ENCODE results near the gene MSL1. TPM values are rescaled to one million over a fixed set of nuclear protein-coding genes. Genes with fewer than 3 reads are reported as not detected.

MSL1 gene
- total and polyA plus RNA-seq, 4 donors = 89.4 to 168 (median 143) TPM

DNA sequence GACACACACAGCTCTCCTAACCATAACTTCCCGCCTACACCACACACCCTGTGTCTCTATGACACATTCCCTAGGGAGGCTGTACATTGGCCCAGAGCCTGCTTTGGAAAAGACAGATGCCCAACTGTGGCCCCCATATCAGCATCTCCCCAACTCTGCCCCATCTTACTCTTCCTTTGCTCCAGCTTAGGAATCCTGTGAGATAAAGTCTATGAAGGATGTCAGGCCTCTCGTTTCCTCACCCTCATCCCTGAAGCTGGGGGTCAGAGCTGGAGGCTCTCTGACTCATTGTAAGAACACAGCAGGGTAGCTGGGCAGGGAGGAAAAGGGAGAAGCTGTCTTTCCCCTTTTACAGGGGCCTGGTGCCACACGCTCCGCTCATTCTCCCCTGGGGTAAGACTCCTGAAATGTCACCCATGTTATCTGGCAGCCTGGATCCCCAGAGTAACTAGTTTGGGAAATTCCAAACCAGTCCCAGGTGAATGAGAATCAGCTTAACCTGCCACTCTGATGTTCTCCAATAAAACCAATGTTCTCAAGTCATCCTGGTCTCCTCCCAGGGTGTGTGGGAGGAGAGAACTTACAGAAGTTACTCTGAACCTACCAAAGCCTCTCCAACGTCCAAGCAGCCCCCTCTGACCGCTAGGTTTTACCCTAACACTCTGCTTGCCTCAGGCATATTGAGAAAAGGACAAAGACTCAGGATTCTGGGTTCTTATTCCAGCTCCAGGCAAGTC, 58.3 kb downstream of the MSL1 start:
- no peak for DNase-seq (ENCODE audit: low read depth in 4 of 6, low spot score in 6 of 6)

DNA sequence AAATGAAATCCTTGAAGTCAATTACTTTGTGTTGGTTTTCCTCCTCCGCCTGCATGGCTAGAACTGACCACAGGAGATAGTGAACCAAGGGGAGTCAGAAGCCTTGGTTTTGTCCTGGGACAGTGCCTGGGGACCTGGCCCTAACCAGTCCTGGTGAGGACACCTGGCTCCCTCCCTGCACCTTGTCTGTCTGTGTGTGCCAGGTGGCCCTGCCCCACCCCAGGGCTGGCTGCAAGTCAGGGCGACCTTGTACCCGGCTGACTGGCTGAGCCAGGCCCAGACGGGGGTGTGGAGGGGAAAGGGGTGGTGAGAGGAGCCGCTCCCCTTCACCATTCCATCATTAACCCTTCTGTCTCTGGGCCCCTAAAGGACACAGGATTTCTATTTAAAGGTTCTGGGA, 58.9 kb downstream of the MSL1 start:
- DNase-seq (ENCODE audit: low read depth in 4 of 6, low spot score in 6 of 6) = no peak
- H3K9me3 ChIP-seq (ENCODE audit: control insufficient read depth, insufficient read depth, low read length) = no peaks in the 10 kb centered on the region
- peaks cover 37% of the 10 kb centered on the region for H3K4me1 ChIP-seq (ENCODE audit: control insufficient read depth, insufficient read depth, low read length)
- no peak overlapping the region for H3K4me3 ChIP-seq (ENCODE audit: low read depth, low read length)
- no peak overlapping the region for H3K27ac ChIP-seq (ENCODE audit: low read depth, low read length)
- WGBS (ENCODE audit: insufficient coverage) = 92% methylated on average over 1 of the region's 5 CpGs
- peaks cover 43% of the 10 kb centered on the region for H3K36me3 ChIP-seq (ENCODE audit: control insufficient read depth, insufficient read depth, low read length)
- H3K27me3 ChIP-seq (ENCODE audit: control insufficient read depth, insufficient read depth, low read length) = no peaks in the 10 kb centered on the region

More for the DNA sequence above, 58.3 kb downstream of the MSL1 start:
- Histone ChIP-seq H3K4me1 (ENCODE audit: control insufficient read depth, insufficient read depth, low read length) (peaks cover 37% of the 10 kb centered on the region), H3K9me3 (ENCODE audit: control insufficient read depth, insufficient read depth, low read length) (no peaks in the 10 kb centered on the region), H3K27ac (ENCODE audit: low read depth, low read length) (peak overlapping the region; percentile 25), H3K4me3 (ENCODE audit: low read depth, low read length) (no peak overlapping the region), H3K36me3 (ENCODE audit: control insufficient read depth, insufficient read depth, low read length) (peaks cover 43% of the 10 kb centered on the region), H3K27me3 (ENCODE audit: control insufficient read depth, insufficient read depth, low read length) (no peaks in the 10 kb centered on the region)
- WGBS (ENCODE audit: insufficient coverage) = 100% methylated on average over 2 of the region's 6 CpGs

DNA sequence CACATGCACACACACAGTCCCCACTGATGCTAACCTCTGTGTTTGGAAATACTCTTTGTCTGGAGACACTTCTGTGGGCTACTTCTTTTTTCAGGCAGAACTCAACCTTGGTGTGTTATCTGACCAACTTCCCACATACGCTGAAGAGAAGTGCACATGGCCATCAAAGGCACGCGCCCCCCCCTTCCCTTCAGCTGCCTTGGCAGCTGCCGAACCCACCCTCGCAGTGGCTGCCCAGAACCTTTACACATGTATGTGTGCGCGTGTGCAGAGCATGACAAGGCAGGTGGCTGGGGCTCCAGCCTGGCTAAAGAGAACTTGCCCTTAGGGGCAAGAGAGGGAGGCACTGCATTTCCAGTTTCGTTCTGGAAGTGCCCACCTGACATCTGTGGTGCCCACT, 59.4 kb downstream of the MSL1 start:
- DNase-seq (ENCODE audit: low read depth in 4 of 6, low spot score in 6 of 6) = no peak
- H3K9me3 ChIP-seq (ENCODE audit: control insufficient read depth, insufficient read depth, low read length) = no peaks in the 10 kb centered on the region
- no peaks in the 10 kb centered on the region for H3K27me3 ChIP-seq (ENCODE audit: control insufficient read depth, insufficient read depth, low read length)
- 69% methylated on average over 8 of the region's 8 CpGs for WGBS (ENCODE audit: insufficient coverage)
- peaks cover 42% of the 10 kb centered on the region for H3K36me3 ChIP-seq (ENCODE audit: control insufficient read depth, insufficient read depth, low read length)
- no peak overlapping the region for H3K27ac ChIP-seq (ENCODE audit: low read depth, low read length)
- H3K4me3 ChIP-seq (ENCODE audit: low read depth, low read length) = no peak overlapping the region
- peaks cover 37% of the 10 kb centered on the region for H3K4me1 ChIP-seq (ENCODE audit: control insufficient read depth, insufficient read depth, low read length)

DNA sequence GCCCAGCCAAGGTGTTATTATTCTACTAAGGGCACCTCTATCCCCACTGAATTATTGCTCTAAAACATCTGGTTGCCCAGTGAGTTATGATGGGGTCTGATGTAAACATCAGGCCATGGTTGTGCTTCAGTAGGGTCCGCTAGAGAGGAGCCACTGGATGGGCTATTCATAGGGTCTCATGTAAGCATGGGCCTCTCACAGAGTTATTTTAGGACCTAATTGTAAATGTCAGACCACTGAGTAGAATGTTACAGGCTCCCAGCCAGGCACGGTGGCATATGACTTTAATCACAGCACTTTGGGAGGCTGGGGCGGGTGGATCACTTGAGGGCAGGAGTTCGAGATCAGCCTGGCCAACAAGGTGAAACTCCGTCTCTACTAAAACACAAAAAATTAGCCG, 60.8 kb downstream of the MSL1 start:
- no peak overlapping the region for H3K27ac ChIP-seq (ENCODE audit: low read depth, low read length)

More for the DNA sequence above, 60.8 kb downstream of the MSL1 start:
- Histone ChIP-seq H3K4me1 (ENCODE audit: control insufficient read depth, insufficient read depth, low read length) (peaks cover 24% of the 10 kb centered on the region), H3K27me3 (ENCODE audit: control insufficient read depth, insufficient read depth, low read length) (no peaks in the 10 kb centered on the region), H3K4me3 (ENCODE audit: low read depth, low read length) (no peak overlapping the region), H3K36me3 (ENCODE audit: control insufficient read depth, insufficient read depth, low read length) (peaks cover 34% of the 10 kb centered on the region), H3K9me3 (ENCODE audit: control insufficient read depth, insufficient read depth, low read length) (no peaks in the 10 kb centered on the region)
- WGBS (ENCODE audit: insufficient coverage) = 92% methylated on average over 4 of the region's 6 CpGs
- no peak for DNase-seq (ENCODE audit: low read depth in 4 of 6, low spot score in 6 of 6)

Other genes starting within 250 kb of the MSL1 start
- 1 to 10 TPM; 7.9 to 8.8 TPM for gene GSDMB, start 203.3 kb upstream of the MSL1 start, total RNA-seq
- 10 to 100 TPM; 11.3 to 26.2 TPM for gene GSDMB, start 203.3 kb upstream of the MSL1 start, polyA plus RNA-seq (ENCODE audit: insufficient read length in 2 of 2)
- gene ORMDL3, start 194.4 kb upstream of the MSL1 start, total RNA-seq = 100 to 1,000 TPM in 1 of 2 donors, 10 to 100 TPM in 1; 42.2 to 154 TPM
- gene ORMDL3, start 194.4 kb upstream of the MSL1 start, polyA plus RNA-seq (ENCODE audit: insufficient read length in 2 of 2) = 10 to 100 TPM; 87.6 to 97.9 TPM
- not detected for gene LRRC3C, start 194.2 kb upstream of the MSL1 start, total RNA-seq
- gene LRRC3C, start 194.2 kb upstream of the MSL1 start, polyA plus RNA-seq (ENCODE audit: insufficient read length in 2 of 2) = not detected
- under 1 TPM in 1 of 2 donors, not detected in 1; 0.61 TPM for gene GSDMA, start 159.0 kb upstream of the MSL1 start, total RNA-seq
- under 1 TPM; 0.19 to 0.41 TPM for gene GSDMA, start 159.0 kb upstream of the MSL1 start, polyA plus RNA-seq (ENCODE audit: insufficient read length in 2 of 2)
- gene PSMD3, start 141.2 kb upstream of the MSL1 start, total RNA-seq = 10 to 100 TPM; 54.3 to 85.0 TPM
- 100 to 1,000 TPM; 123 to 136 TPM for gene PSMD3, start 141.2 kb upstream of the MSL1 start, polyA plus RNA-seq (ENCODE audit: insufficient read length in 2 of 2)
- under 1 TPM in 1 of 2 donors, not detected in 1; 0.59 TPM for gene CSF3, start 106.5 kb upstream of the MSL1 start, total RNA-seq
- not detected for gene CSF3, start 106.5 kb upstream of the MSL1 start, polyA plus RNA-seq (ENCODE audit: insufficient read length in 2 of 2)
- gene MED24, start 67.6 kb upstream of the MSL1 start, total RNA-seq = 10 to 100 TPM; 50.3 to 50.7 TPM
- 100 to 1,000 TPM; 120 to 140 TPM for gene MED24, start 67.6 kb upstream of the MSL1 start, polyA plus RNA-seq (ENCODE audit: insufficient read length in 2 of 2)
- 100 to 1,000 TPM in 1 of 2 donors, 10 to 100 TPM in 1; 80.1 to 151 TPM for gene THRA, start 59.0 kb upstream of the MSL1 start, total RNA-seq
- gene THRA, start 59.0 kb upstream of the MSL1 start, polyA plus RNA-seq (ENCODE audit: insufficient read length in 2 of 2) = 100 to 1,000 TPM; 243 to 252 TPM
- 1 to 10 TPM; 3.3 to 3.5 TPM for gene NR1D1, start 21.4 kb upstream of the MSL1 start, total RNA-seq
- gene NR1D1, start 21.4 kb upstream of the MSL1 start, polyA plus RNA-seq (ENCODE audit: insufficient read length in 2 of 2) = 10 to 100 TPM; 11.6 to 12.4 TPM
- gene CASC3, start 18.6 kb downstream of the MSL1 start, total RNA-seq = 10 to 100 TPM; 52.0 to 68.4 TPM
- gene CASC3, start 18.6 kb downstream of the MSL1 start, polyA plus RNA-seq (ENCODE audit: insufficient read length in 2 of 2) = 100 to 1,000 TPM; 122 to 133 TPM
- gene RAPGEFL1, start 55.5 kb downstream of the MSL1 start, total RNA-seq = 10 to 100 TPM; 10.6 to 17.7 TPM
- 10 to 100 TPM; 53.0 to 77.1 TPM for gene RAPGEFL1, start 55.5 kb downstream of the MSL1 start, polyA plus RNA-seq (ENCODE audit: insufficient read length in 2 of 2)
- gene WIPF2, start 97.3 kb downstream of the MSL1 start, total RNA-seq = 10 to 100 TPM; 10.7 to 13.2 TPM
- 10 to 100 TPM; 49.2 to 54.3 TPM for gene WIPF2, start 97.3 kb downstream of the MSL1 start, polyA plus RNA-seq (ENCODE audit: insufficient read length in 2 of 2)
- 10 to 100 TPM in 1 of 2 donors, 1 to 10 TPM in 1; 6.7 to 10.3 TPM for gene CDC6, start 165.9 kb downstream of the MSL1 start, total RNA-seq
- gene CDC6, start 165.9 kb downstream of the MSL1 start, polyA plus RNA-seq (ENCODE audit: insufficient read length in 2 of 2) = 10 to 100 TPM; 11.7 to 12.9 TPM
- 10 to 100 TPM; 10.2 to 22.7 TPM for gene RARA, start 187.2 kb downstream of the MSL1 start, total RNA-seq
- gene RARA, start 187.2 kb downstream of the MSL1 start, polyA plus RNA-seq (ENCODE audit: insufficient read length in 2 of 2) = 10 to 100 TPM; 51.1 to 54.5 TPM
- under 1 TPM; 0.40 to 0.61 TPM for gene GJD3, start 242.8 kb downstream of the MSL1 start, total RNA-seq
- under 1 TPM in 1 of 2 donors, not detected in 1; 0.36 TPM for gene GJD3, start 242.8 kb downstream of the MSL1 start, polyA plus RNA-seq (ENCODE audit: insufficient read length in 2 of 2)

All from spinal cord (tissue), 10 donors.